Measurements from ENCODE around the gene SERPINH1. TPM values are rescaled to one million over a fixed set of nuclear protein-coding genes. Genes with fewer than 3 reads are reported as not detected.
A peak's percentile ranks its signal among the peaks of the same experiment; 100 is the strongest.

Gene SERPINH1
- total RNA-seq (384 and 409 TPM in 2 replicates), polyA plus RNA-seq (816 and 1,196 TPM in 2 replicates), polyA minus RNA-seq (359 and 398 TPM in 2 replicates), Bru-seq, nascent RNA (percentile 86 among the genes with signal in this experiment), BruChase-seq, experiment 1, labeled RNA remaining after a 6-hour chase (percentile 95 among the genes with signal in this experiment), BruChase-seq, experiment 2, labeled RNA remaining after a 2-hour chase (percentile 81 among the genes with signal in this experiment)
- polyA plus RNA-seq (2011; cell fraction: cytosol; rRNA removed), result 484 and 524 TPM in 2 replicates
- polyA plus RNA-seq (2011; cell fraction: nucleus; rRNA removed), result 284 and 302 TPM in 2 replicates
- polyA plus RNA-seq (2012), result 320 and 386 TPM in 2 replicates
- 120 TPM for polyA minus RNA-seq (2011; cell fraction: cytosol; rRNA and poly(A)+ RNA removed)
- polyA minus RNA-seq (2011; cell fraction: nucleus; rRNA and poly(A)+ RNA removed), result 95.0 and 155 TPM in 2 replicates
- long read RNA-seq, transcript SERPINH1-201 (5 exons, 2,225 nt), result major isoform, 288 of 410 reads
- long read RNA-seq, partial matches to known transcripts, result 113 of 410 reads
- long read RNA-seq, other reads (novel, unspliced or antisense), result 3 of 410 reads

DNA sequence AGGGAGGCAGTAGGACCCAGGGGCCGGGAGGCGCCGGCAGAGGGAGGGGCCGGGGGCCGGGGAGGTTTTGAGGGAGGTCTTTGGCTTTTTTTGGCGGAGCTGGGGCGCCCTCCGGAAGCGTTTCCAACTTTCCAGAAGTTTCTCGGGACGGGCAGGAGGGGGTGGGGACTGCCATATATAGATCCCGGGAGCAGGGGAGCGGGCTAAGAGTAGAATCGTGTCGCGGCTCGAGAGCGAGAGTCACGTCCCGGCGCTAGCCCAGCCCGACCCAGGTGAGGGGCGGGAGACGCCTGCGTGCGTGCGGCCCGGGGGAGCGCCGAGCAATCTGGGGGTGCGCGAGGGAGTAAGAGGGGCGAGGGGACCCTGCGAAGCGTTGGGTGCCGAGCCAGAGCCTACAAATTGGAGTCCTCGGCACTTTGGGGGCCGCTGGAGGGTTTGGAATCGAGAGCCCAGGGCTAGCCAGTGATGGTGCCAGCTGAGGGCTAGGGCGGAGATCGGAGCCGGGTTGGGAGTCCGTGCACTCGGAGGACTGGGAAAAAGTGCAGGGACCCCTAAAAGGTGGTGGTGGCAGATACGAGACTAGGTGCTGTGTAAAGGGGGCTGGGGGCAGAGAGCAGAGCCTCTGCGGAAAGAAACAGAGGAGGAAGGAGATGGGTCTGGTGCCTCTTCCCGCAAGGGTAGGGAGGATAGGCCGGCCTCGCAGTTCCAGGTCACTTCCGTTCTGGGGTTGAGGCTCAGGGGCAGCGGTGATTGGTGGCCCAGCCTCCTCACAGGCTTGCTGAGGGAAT is at the start of gene SERPINH1:
Gene SERPINH1, plus strand, starts transcription at position 206 of the 788 bp plus-strand sequence. CDS start 4,097 bp downstream, outside the sequence.
- Histone ChIP-seq H3K9ac (replicated peaks; ENCODE audit: extremely low read depth, insufficient read depth, low read length) (peak within 1 kb of the TSS; percentile 76), H3K4me2 (ENCODE audit: insufficient read depth, low read length) (peak within 1 kb of the TSS; percentile 90), H3K27me3 (ENCODE audit: control insufficient read depth in 2 of 2, insufficient read depth in 2 of 2, low read length in 2 of 2) (no peaks in the 10 kb centered on the region), H3K27ac (ENCODE audit: insufficient read depth, low read depth, low read length) (peak within 1 kb of the TSS; percentile 92), H3K4me3 (replicated peaks in 1 of 3; ENCODE audit: insufficient read depth in 1 of 3, low read depth in 1 of 3, low read length in 3 of 3) (peak within 1 kb of the TSS; percentile 50 to 84 (median 66)), H2AFZ (ENCODE audit: low read depth, low read length) (peak within 1 kb of the TSS; percentile 34), H4K20me1 (replicated peaks; ENCODE audit: control insufficient read depth, extremely low read depth, insufficient read depth, low read length) (no peaks in the 10 kb centered on the region), H3K9me1 (replicated peaks; ENCODE audit: control insufficient read depth, extremely low read depth, insufficient read depth, low read length) (no peaks in the 10 kb centered on the region), H3K4me1 (ENCODE audit: control insufficient read depth, extremely low read depth, insufficient read depth, low read length) (peaks cover 54% of the 10 kb centered on the region), H3K36me3 (ENCODE audit: control insufficient read depth in 2 of 2, extremely low read depth in 1 of 2, insufficient read depth in 2 of 2, low read length in 2 of 2) (peaks cover 0 to 11% of the 10 kb centered on the region in 2 experiments), H3K79me2 (ENCODE audit: control insufficient read depth, insufficient read depth, low read length) (peaks cover 49% of the 10 kb centered on the region), H3K9me3 (replicated peaks; ENCODE audit: control insufficient read depth, insufficient read depth, low read length) (no peaks in the 10 kb centered on the region)
- dilution Hi-C loops (cut with MboI; ENCODE audit: extremely low pct_ligation_motif_present, low sequenced_read_pairs) (no loop called here), intact Hi-C loops (cut with micrococcal nuclease) (loop anchor here (1.0 kb wide), 1 partner anchor 8 kb away; no protein-coding TSS in a partner anchor)
- no TSS peak for BruUV-seq (replicated peaks)
- CTCF ChIA-PET, result interaction anchor here (0.7 to 8.6 kb wide), 7 partner anchors 8 to 144 kb away, joined by 3 to 107 read pairs (median 4); no protein-coding TSS in a partner anchor
- TF ChIP-seq, protein P1, sequence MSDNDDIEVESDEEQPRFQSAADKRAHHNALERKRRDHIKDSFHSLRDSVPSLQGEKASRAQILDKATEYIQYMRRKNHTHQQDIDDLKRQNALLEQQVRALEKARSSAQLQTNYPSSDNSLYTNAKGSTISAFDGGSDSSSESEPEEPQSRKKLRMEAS (IDR thresholded peaks at IDR 0.05; ENCODE audit: insufficient read depth, insufficient read length), result no peak
- peak; percentile 86 for TF ChIP-seq POLR2A (IDR thresholded peaks at IDR 0.05; ENCODE audit: low read depth, low read length)
- peak; percentile 69 for TF ChIP-seq POLR2AphosphoS5 (IDR thresholded peaks at IDR 0.05; ENCODE audit: insufficient read depth, low read depth, low read length)
- peak; percentile 47 for FAIRE-seq
- peak; percentile 71 for DNase-seq (ENCODE audit: low read depth, low spot score)
- POLR2A ChIA-PET, result interaction anchor here (1.3 to 2.3 kb wide), 2 partner anchors 8 to 15 kb away, joined by 4 to 14 read pairs; no protein-coding TSS in a partner anchor

GRCh38 chr11:75513250-75513649 is 48.8 kb upstream of the SERPINH1 start:
- H3K4me3 ChIP-seq (replicated peaks in 1 of 3; ENCODE audit: insufficient read depth in 1 of 3, low read depth in 1 of 3, low read length in 3 of 3), result no peak overlapping the region
- FAIRE-seq, result peak; percentile 71
- no TSS peak for BruUV-seq (replicated peaks)
- H3K9ac ChIP-seq (replicated peaks; ENCODE audit: extremely low read depth, insufficient read depth, low read length), result no peak overlapping the region
- H3K9me3 ChIP-seq (replicated peaks; ENCODE audit: control insufficient read depth, insufficient read depth, low read length), result no peaks in the 10 kb centered on the region
- H3K27ac ChIP-seq (ENCODE audit: insufficient read depth, low read depth, low read length), result no peak overlapping the region
- no peaks in the 10 kb centered on the region for H3K9me1 ChIP-seq (replicated peaks; ENCODE audit: control insufficient read depth, extremely low read depth, insufficient read depth, low read length)
- TF ChIP-seq POLR2A (IDR thresholded peaks at IDR 0.05; ENCODE audit: low read depth, low read length) (no peak), EZH2 (IDR thresholded peaks at IDR 0.05; ENCODE audit: borderline replicate concordance, low read depth, low read length, severe bottlenecking) (no peak), POLR2AphosphoS5 (IDR thresholded peaks at IDR 0.05; ENCODE audit: insufficient read depth, low read depth, low read length) (no peak)
- no peaks in the 10 kb centered on the region for H3K27me3 ChIP-seq (ENCODE audit: control insufficient read depth in 2 of 2, insufficient read depth in 2 of 2, low read length in 2 of 2)
- H2AFZ ChIP-seq (ENCODE audit: low read depth, low read length), result no peak overlapping the region
- ChIA-PET CTCF (no interaction called here), POLR2A (no interaction called here)
- H3K36me3 ChIP-seq (ENCODE audit: control insufficient read depth in 2 of 2, extremely low read depth in 1 of 2, insufficient read depth in 2 of 2, low read length in 2 of 2), result peaks cover 0 to 12% of the 10 kb centered on the region in 2 experiments
- H3K79me2 ChIP-seq (ENCODE audit: control insufficient read depth, insufficient read depth, low read length), result no peaks in the 10 kb centered on the region
- no peaks in the 10 kb centered on the region for H4K20me1 ChIP-seq (replicated peaks; ENCODE audit: control insufficient read depth, extremely low read depth, insufficient read depth, low read length)
- intact Hi-C loops (cut with micrococcal nuclease) (no loop called here), dilution Hi-C loops (cut with MboI; ENCODE audit: extremely low pct_ligation_motif_present, low sequenced_read_pairs) (no loop called here)
- no peaks in the 10 kb centered on the region for H3K4me1 ChIP-seq (ENCODE audit: control insufficient read depth, extremely low read depth, insufficient read depth, low read length)
- H3K4me2 ChIP-seq (ENCODE audit: insufficient read depth, low read length), result no peak overlapping the region
- peak; percentile 53 for DNase-seq (ENCODE audit: low read depth, low spot score)
